HepG2 (cell line): ENCODE measurements around the gene ACTN4. TPM values are rescaled to one million over a fixed set of nuclear protein-coding genes. Genes with fewer than 3 reads are reported as not detected.

Source experiments
- CBX2 ChIP-seq, 2 experiments: fragments of 200-600 bp in 1 of 2; sonication (generic); formaldehyde crosslinking in 1 of 2; IDR thresholded peaks; 2 replicates each; pipeline versions ENCODE4 v1.7.0 to v1.8.1; 2018 to 2022; ENCODE audit warnings: low read depth in 2 of 2, low read length in 1 of 2, mild to moderate bottlenecking in 1 of 2, missing genetic modification reagents in 1 of 2
- CC2D1A ChIP-seq: sonication (generic); formaldehyde crosslinking; IDR thresholded peaks from 2 replicates; pipeline ENCODE4 v1.8.1; 2023; ENCODE audit warnings: mild to moderate bottlenecking, missing genetic modification reagents
- CCAR2 ChIP-seq: fragments of 200-400 bp; formaldehyde crosslinking; optimal IDR thresholded peaks from 2 replicates; pipeline ENCODE3; 2018; ENCODE audit warnings: low read depth, mild to moderate bottlenecking, low read length, moderate library complexity
- CREB3 ChIP-seq: sonication (generic); formaldehyde crosslinking; IDR thresholded peaks from 2 replicates; pipeline ENCODE4 v1.5.0; 2020; ENCODE audit warnings: missing genetic modification reagents
- GPN1 ChIP-seq: sonication (generic); formaldehyde crosslinking; IDR thresholded peaks from 2 replicates; pipeline ENCODE4 v1.5.1; 2020; ENCODE audit warnings: missing genetic modification reagents, borderline replicate concordance
- MAZ ChIP-seq, 2 experiments: sonication (generic) in 1 of 2; formaldehyde crosslinking in 1 of 2; IDR thresholded peaks; 2 replicates each; pipeline versions ENCODE4 v1.5.0 to v1.6.1; 2012 to 2020; ENCODE audit warnings: low read depth in 2 of 2, mild to moderate bottlenecking in 2 of 2, borderline replicate concordance in 1 of 2, improper control_type of control experiment in 1 of 2, low read length in 1 of 2, missing genetic modification reagents in 1 of 2, moderate library complexity in 1 of 2
- MZF1 ChIP-seq: sonication (generic); formaldehyde crosslinking; IDR thresholded peaks from 2 replicates; pipeline ENCODE4 v1.8.1; 2023; ENCODE audit warnings: mild to moderate bottlenecking, missing genetic modification reagents, borderline replicate concordance
- PHB2 ChIP-seq: fragments of 450-650 bp; IDR thresholded peaks from 2 replicates; pipeline ENCODE4 v1.6.1; 2018; ENCODE audit not compliant: partially characterized antibody
- POGZ ChIP-seq: sonication (generic); formaldehyde crosslinking; IDR thresholded peaks from 2 replicates; pipeline ENCODE4 v1.4.0; 2020; ENCODE audit warnings: mild to moderate bottlenecking, missing genetic modification reagents
- SAP130 ChIP-seq: IDR thresholded peaks from 2 replicates; pipeline ENCODE4 v1.6.1; 2016; ENCODE audit warnings: low read depth
- ZBTB42 ChIP-seq: sonication (generic); formaldehyde crosslinking; IDR thresholded peaks from 2 replicates; pipeline ENCODE4 v1.5.0; 2020; ENCODE audit warnings: mild to moderate bottlenecking, missing genetic modification reagents
- ZNF317 ChIP-seq: sonication (generic); formaldehyde crosslinking; IDR thresholded peaks from 2 replicates; pipeline ENCODE4 v1.5.0; 2020; ENCODE audit warnings: mild to moderate bottlenecking, missing genetic modification reagents
- ZNF383 ChIP-seq: sonication (generic); formaldehyde crosslinking; IDR thresholded peaks from 2 replicates; pipeline ENCODE4 v1.4.0; 2020; ENCODE audit warnings: missing genetic modification reagents, mild to moderate bottlenecking, borderline replicate concordance
- ZNF614 ChIP-seq: IDR thresholded peaks from 2 replicates; pipeline ENCODE4 v1.6.1; 2018; ENCODE audit warnings: missing biosample characterization, missing genetic modification reagents, inconsistent platforms, borderline replicate concordance
- ZNF780A ChIP-seq: sonication (generic); formaldehyde crosslinking; IDR thresholded peaks from 2 replicates; pipeline ENCODE4 v1.8.0; 2022; ENCODE audit warnings: mild to moderate bottlenecking, missing genetic modification reagents, moderate library complexity
- ZNF83 ChIP-seq: sonication (generic); formaldehyde crosslinking; IDR thresholded peaks from 2 replicates; pipeline ENCODE4 v1.4.0; 2020; ENCODE audit warnings: missing genetic modification reagents, mild to moderate bottlenecking, borderline replicate concordance
- polyA plus RNA-seq, 8 experiments: library from polyadenylated mRNA; depleted of rRNA in 3 of 8; stranded (reverse) in 7 of 8; unstranded in 1 of 8; fragments of >200 nt; fragmentation: Illumina TruSeq in 4 of 8; extraction: Trizol in 4 of 8; gene quantifications; 2 replicates each; pipeline versions ENCODE4 v1.2.1 to v1.2.3, GENCODE V29; 2011 to 2016; ENCODE audit warnings: low read depth in 4 of 8, missing spikeins in 1 of 8, mixed read lengths in 1 of 8; ENCODE audit not compliant: insufficient read depth in 1 of 8
- total RNA-seq, 5 experiments: library from RNA; depleted of rRNA; stranded (reverse); fragments of >200 nt; fragmentation: Illumina TruSeq; extraction: Trizol; gene quantifications; 2 replicates each; pipeline ENCODE4 v1.2.3, GENCODE V29; 2016; ENCODE audit warnings: low read depth in 1 of 5
- TF ChIP-seq, protein P1 (sequence below), 2 experiments: fragments of 450-650 bp in 1 of 2; sonication (generic) in 1 of 2; formaldehyde crosslinking; IDR thresholded peaks; 2 replicates each; pipeline versions ENCODE4 v1.5.0 to v1.8.0; 2020 to 2022; ENCODE audit warnings: mild to moderate bottlenecking in 1 of 2, missing genetic modification reagents in 1 of 2
- TF ChIP-seq, protein P2 (sequence below): sonication (generic); formaldehyde crosslinking; IDR thresholded peaks from 2 replicates; pipeline ENCODE4 v1.4.0; 2020; ENCODE audit warnings: missing genetic modification reagents
- TF ChIP-seq, protein P3 (sequence below): sonication (generic); formaldehyde crosslinking; IDR thresholded peaks from 2 replicates; pipeline ENCODE4 v1.4.0; 2020; ENCODE audit warnings: missing genetic modification reagents
- TF ChIP-seq, protein P4 (sequence below): sonication (generic); formaldehyde crosslinking; IDR thresholded peaks from 2 replicates; pipeline ENCODE4 v1.4.0; 2020; ENCODE audit warnings: mild to moderate bottlenecking, low read depth, missing genetic modification reagents

Gene ACTN4
- total and polyA plus RNA-seq, 2 of the 13 experiments (the other 11 are each of a cell fraction or from before 2014, with no cell fraction given), result 171 to 192 TPM

GRCh38 chr19:38658462-38659306 is 11.2 kb downstream of the ACTN4 start (continued):
- TF ChIP-seq GPN1 (CRISPR knock-in tag), result no peak
- TF ChIP-seq ZNF317 (CRISPR knock-in tag), result no peak
- TF ChIP-seq, protein P1, sequence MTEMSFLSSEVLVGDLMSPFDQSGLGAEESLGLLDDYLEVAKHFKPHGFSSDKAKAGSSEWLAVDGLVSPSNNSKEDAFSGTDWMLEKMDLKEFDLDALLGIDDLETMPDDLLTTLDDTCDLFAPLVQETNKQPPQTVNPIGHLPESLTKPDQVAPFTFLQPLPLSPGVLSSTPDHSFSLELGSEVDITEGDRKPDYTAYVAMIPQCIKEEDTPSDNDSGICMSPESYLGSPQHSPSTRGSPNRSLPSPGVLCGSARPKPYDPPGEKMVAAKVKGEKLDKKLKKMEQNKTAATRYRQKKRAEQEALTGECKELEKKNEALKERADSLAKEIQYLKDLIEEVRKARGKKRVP (CRISPR knock-in tag; IDR thresholded peaks at IDR 0.05), result no peak
- TF ChIP-seq MZF1 (CRISPR knock-in tag), result no peak
- TF ChIP-seq, protein P2, sequence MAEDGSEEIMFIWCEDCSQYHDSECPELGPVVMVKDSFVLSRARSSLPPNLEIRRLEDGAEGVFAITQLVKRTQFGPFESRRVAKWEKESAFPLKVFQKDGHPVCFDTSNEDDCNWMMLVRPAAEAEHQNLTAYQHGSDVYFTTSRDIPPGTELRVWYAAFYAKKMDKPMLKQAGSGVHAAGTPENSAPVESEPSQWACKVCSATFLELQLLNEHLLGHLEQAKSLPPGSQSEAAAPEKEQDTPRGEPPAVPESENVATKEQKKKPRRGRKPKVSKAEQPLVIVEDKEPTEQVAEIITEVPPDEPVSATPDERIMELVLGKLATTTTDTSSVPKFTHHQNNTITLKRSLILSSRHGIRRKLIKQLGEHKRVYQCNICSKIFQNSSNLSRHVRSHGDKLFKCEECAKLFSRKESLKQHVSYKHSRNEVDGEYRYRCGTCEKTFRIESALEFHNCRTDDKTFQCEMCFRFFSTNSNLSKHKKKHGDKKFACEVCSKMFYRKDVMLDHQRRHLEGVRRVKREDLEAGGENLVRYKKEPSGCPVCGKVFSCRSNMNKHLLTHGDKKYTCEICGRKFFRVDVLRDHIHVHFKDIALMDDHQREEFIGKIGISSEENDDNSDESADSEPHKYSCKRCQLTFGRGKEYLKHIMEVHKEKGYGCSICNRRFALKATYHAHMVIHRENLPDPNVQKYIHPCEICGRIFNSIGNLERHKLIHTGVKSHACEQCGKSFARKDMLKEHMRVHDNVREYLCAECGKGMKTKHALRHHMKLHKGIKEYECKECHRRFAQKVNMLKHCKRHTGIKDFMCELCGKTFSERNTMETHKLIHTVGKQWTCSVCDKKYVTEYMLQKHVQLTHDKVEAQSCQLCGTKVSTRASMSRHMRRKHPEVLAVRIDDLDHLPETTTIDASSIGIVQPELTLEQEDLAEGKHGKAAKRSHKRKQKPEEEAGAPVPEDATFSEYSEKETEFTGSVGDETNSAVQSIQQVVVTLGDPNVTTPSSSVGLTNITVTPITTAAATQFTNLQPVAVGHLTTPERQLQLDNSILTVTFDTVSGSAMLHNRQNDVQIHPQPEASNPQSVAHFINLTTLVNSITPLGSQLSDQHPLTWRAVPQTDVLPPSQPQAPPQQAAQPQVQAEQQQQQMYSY, result no peak
- TF ChIP-seq ZNF83, result no peak
- no peak for TF ChIP-seq ZNF780A
- TF ChIP-seq CC2D1A, result no peak
- no peak for TF ChIP-seq CBX2 (IDR thresholded peaks at IDR 0.05; ENCODE audit: low read depth, low read length)
- TF ChIP-seq CBX2 (CRISPR knock-in tag; IDR thresholded peaks at IDR 0.05; ENCODE audit: low read depth), result no peak
- peak; percentile 81 for TF ChIP-seq SAP130
- TF ChIP-seq, protein P3, sequence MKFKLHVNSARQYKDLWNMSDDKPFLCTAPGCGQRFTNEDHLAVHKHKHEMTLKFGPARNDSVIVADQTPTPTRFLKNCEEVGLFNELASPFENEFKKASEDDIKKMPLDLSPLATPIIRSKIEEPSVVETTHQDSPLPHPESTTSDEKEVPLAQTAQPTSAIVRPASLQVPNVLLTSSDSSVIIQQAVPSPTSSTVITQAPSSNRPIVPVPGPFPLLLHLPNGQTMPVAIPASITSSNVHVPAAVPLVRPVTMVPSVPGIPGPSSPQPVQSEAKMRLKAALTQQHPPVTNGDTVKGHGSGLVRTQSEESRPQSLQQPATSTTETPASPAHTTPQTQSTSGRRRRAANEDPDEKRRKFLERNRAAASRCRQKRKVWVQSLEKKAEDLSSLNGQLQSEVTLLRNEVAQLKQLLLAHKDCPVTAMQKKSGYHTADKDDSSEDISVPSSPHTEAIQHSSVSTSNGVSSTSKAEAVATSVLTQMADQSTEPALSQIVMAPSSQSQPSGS (CRISPR knock-in tag), result no peak
- TF ChIP-seq ZNF614, result 0 out of 2 replicates have a peak, but pooled peaks have one; percentile 17
- no peak for TF ChIP-seq ZBTB42
- TF ChIP-seq, protein P4, sequence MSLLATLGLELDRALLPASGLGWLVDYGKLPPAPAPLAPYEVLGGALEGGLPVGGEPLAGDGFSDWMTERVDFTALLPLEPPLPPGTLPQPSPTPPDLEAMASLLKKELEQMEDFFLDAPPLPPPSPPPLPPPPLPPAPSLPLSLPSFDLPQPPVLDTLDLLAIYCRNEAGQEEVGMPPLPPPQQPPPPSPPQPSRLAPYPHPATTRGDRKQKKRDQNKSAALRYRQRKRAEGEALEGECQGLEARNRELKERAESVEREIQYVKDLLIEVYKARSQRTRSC, result no peak
- TF ChIP-seq CCAR2, result no peak
- TF ChIP-seq PHB2, result no peak
- TF ChIP-seq POGZ (CRISPR knock-in tag), result peak; percentile 34; the same call in 1 of the 2 replicates
- TF ChIP-seq ZNF383 (CRISPR knock-in tag), result no peak
- TF ChIP-seq CREB3 (CRISPR knock-in tag), result no peak
- no peak for TF ChIP-seq MAZ (IDR thresholded peaks at IDR 0.05; ENCODE audit: borderline replicate concordance, low read depth, low read length)
- no peak for TF ChIP-seq MAZ (CRISPR knock-in tag; IDR thresholded peaks at IDR 0.05; ENCODE audit: low read depth)
